HL-60 (cell line): ENCODE measurements around the gene TRABD2B.

Experiments used
- CTCF ChIP-seq: IDR thresholded peaks from one replicate; pipeline ENCODE4 v1.5.1; 2011; ENCODE audit warnings: low read length, control low read depth, inconsistent platforms; ENCODE audit not compliant: insufficient read depth
- GABPA ChIP-seq: IDR thresholded peaks from 2 replicates; pipeline ENCODE4 v1.6.1; 2012; ENCODE audit warnings: low read depth
- POLR2AphosphoS5 ChIP-seq: IDR thresholded peaks from 2 replicates; pipeline ENCODE4 v1.6.1; 2012; ENCODE audit warnings: low read depth
- SPI1 ChIP-seq: IDR thresholded peaks from 2 replicates; pipeline ENCODE4 v1.6.1; 2012; ENCODE audit warnings: low read depth, mild to moderate bottlenecking, borderline replicate concordance
- TF ChIP-seq, protein P1 (sequence below): IDR thresholded peaks from 2 replicates; pipeline ENCODE4 v1.6.1; 2012; ENCODE audit warnings: low read depth; ENCODE audit not compliant: insufficient replicate concordance

DNA sequence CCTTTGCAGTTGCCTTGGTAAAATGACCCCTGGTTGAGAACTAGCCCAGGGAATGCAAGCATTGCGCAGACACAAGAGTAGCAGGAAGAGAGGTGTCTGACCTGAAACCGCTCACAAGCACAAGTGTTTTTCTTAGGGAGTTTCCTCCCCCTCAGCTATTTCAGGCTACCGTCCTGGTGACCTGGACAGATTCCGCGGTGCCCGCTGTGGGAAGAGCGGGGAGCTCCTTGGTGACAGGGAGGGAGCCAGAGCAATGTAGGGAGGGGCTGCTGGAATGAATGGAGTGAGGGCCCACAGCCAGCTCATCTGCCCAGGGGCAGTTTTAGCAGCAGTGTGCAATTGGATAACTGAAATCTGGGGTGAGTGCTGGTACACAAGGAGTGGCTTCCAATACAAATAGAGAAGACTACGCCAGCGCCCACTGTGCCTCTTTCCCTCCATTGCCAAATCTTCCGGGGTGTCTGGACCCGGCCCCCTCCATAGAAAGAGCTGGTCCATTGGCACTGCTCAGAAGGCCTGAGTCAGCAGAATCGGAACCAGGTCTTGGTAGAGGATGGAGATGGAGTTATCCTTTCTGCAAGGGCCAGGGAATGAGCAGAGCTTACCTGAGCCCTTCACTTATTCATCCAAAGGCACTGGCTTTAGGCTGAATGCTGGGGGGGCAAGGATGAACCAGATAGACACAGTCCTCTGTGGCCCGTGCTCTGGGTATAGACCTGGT is 82.8 kb downstream of the TRABD2B start:
- TF ChIP-seq CTCF (no peak), POLR2AphosphoS5 (no peak), GABPA (no peak), SPI1 (no peak)
- TF ChIP-seq, protein P1, sequence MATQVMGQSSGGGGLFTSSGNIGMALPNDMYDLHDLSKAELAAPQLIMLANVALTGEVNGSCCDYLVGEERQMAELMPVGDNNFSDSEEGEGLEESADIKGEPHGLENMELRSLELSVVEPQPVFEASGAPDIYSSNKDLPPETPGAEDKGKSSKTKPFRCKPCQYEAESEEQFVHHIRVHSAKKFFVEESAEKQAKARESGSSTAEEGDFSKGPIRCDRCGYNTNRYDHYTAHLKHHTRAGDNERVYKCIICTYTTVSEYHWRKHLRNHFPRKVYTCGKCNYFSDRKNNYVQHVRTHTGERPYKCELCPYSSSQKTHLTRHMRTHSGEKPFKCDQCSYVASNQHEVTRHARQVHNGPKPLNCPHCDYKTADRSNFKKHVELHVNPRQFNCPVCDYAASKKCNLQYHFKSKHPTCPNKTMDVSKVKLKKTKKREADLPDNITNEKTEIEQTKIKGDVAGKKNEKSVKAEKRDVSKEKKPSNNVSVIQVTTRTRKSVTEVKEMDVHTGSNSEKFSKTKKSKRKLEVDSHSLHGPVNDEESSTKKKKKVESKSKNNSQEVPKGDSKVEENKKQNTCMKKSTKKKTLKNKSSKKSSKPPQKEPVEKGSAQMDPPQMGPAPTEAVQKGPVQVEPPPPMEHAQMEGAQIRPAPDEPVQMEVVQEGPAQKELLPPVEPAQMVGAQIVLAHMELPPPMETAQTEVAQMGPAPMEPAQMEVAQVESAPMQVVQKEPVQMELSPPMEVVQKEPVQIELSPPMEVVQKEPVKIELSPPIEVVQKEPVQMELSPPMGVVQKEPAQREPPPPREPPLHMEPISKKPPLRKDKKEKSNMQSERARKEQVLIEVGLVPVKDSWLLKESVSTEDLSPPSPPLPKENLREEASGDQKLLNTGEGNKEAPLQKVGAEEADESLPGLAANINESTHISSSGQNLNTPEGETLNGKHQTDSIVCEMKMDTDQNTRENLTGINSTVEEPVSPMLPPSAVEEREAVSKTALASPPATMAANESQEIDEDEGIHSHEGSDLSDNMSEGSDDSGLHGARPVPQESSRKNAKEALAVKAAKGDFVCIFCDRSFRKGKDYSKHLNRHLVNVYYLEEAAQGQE: no peak
